ENCODE data around the gene BRWD1.

Gene BRWD1

GRCh38 chr21:39327727-39328126, 14.3 kb upstream of the BRWD1 start:
- Histone ChIP-seq H3K9me3 (ENCODE audit: control insufficient read depth, low read length) (no peaks in the 10 kb centered on the region), H3K27ac (ENCODE audit: low read depth, low read length, severe bottlenecking) (no peak overlapping the region), H3K4me1 (ENCODE audit: control insufficient read depth, insufficient read depth, low read length, poor library complexity, severe bottlenecking) (no peaks in the 10 kb centered on the region), H3K4me3 (ENCODE audit: extremely low read depth, insufficient read depth, low read length, poor library complexity, severe bottlenecking) (no peak overlapping the region), H3K36me3 (ENCODE audit: control insufficient read depth, insufficient read depth, low read length) (no peaks in the 10 kb centered on the region)
- WGBS, 2 experiments (ENCODE audit: insufficient coverage in 2 of 2): 85% methylated on average over 2 of the region's 7 CpGs; no CpG with 5 or more reads in 1 of the 2 experiments

- Histone ChIP-seq H3K9me3 (ENCODE audit: control insufficient read depth, low read length) (no peaks in the 10 kb centered on the region), H3K27ac (ENCODE audit: low read depth, low read length, severe bottlenecking) (no peak overlapping the region), H3K36me3 (ENCODE audit: control insufficient read depth, insufficient read depth, low read length) (no peaks in the 10 kb centered on the region), H3K4me3 (ENCODE audit: extremely low read depth, insufficient read depth, low read length, poor library complexity, severe bottlenecking) (no peak overlapping the region), H3K4me1 (ENCODE audit: control insufficient read depth, insufficient read depth, low read length, poor library complexity, severe bottlenecking) (no peaks in the 10 kb centered on the region)
- WGBS, 2 experiments (ENCODE audit: insufficient coverage in 2 of 2): 87 to 90% methylated on average over 5 of the region's 7 CpGs
These were observed 13.3 kb upstream of the BRWD1 start for GRCh38 chr21:39326607-39327307.

- no peak overlapping the region for H3K27ac ChIP-seq (ENCODE audit: low read depth, low read length, severe bottlenecking)
- no peaks in the 10 kb centered on the region for H3K4me1 ChIP-seq (ENCODE audit: control insufficient read depth, insufficient read depth, low read length, poor library complexity, severe bottlenecking)
- H3K9me3 ChIP-seq (ENCODE audit: control insufficient read depth, low read length): no peaks in the 10 kb centered on the region
- no CpG with 5 or more reads among the region's 4 CpGs for WGBS, 2 experiments (ENCODE audit: insufficient coverage in 2 of 2)
- H3K4me3 ChIP-seq (ENCODE audit: extremely low read depth, insufficient read depth, low read length, poor library complexity, severe bottlenecking): no peak overlapping the region
- H3K36me3 ChIP-seq (ENCODE audit: control insufficient read depth, insufficient read depth, low read length): no peaks in the 10 kb centered on the region
These were observed 12.0 kb upstream of the BRWD1 start for GRCh38 chr21:39325458-39325857.

- WGBS, 2 experiments (ENCODE audit: insufficient coverage in 2 of 2): 92 to 93% methylated on average over 5 to 6 of the region's 6 CpGs
- no peak overlapping the region for H3K27ac ChIP-seq (ENCODE audit: low read depth, low read length, severe bottlenecking)
- H3K4me3 ChIP-seq (ENCODE audit: extremely low read depth, insufficient read depth, low read length, poor library complexity, severe bottlenecking): no peak overlapping the region
- peaks cover 3% of the 10 kb centered on the region for H3K4me1 ChIP-seq (ENCODE audit: control insufficient read depth, insufficient read depth, low read length, poor library complexity, severe bottlenecking)
- H3K36me3 ChIP-seq (ENCODE audit: control insufficient read depth, insufficient read depth, low read length): no peaks in the 10 kb centered on the region
- H3K9me3 ChIP-seq (ENCODE audit: control insufficient read depth, low read length): no peaks in the 10 kb centered on the region
These were observed 8.0 kb upstream of the BRWD1 start for GRCh38 chr21:39321424-39321823.

- 100% methylated on average over 2 of the region's 3 CpGs; no CpG with 5 or more reads in 1 of the 2 experiments for WGBS, 2 experiments (ENCODE audit: insufficient coverage in 2 of 2)
- Histone ChIP-seq H3K4me3 (ENCODE audit: extremely low read depth, insufficient read depth, low read length, poor library complexity, severe bottlenecking) (no peak overlapping the region), H3K27ac (ENCODE audit: low read depth, low read length, severe bottlenecking) (no peak overlapping the region), H3K36me3 (ENCODE audit: control insufficient read depth, insufficient read depth, low read length) (no peaks in the 10 kb centered on the region), H3K9me3 (ENCODE audit: control insufficient read depth, low read length) (no peaks in the 10 kb centered on the region), H3K4me1 (ENCODE audit: control insufficient read depth, insufficient read depth, low read length, poor library complexity, severe bottlenecking) (peaks cover 4% of the 10 kb centered on the region)
These were observed 6.4 kb upstream of the BRWD1 start for GRCh38 chr21:39319814-39320332.

GRCh38 chr21:39319251-39319756, 5.9 kb upstream of the BRWD1 start:
- WGBS, 2 experiments (ENCODE audit: insufficient coverage in 2 of 2): 80% methylated on average over 2 of the region's 6 CpGs; no CpG with 5 or more reads in 1 of the 2 experiments
- Histone ChIP-seq H3K27ac (ENCODE audit: low read depth, low read length, severe bottlenecking) (no peak overlapping the region), H3K4me3 (ENCODE audit: extremely low read depth, insufficient read depth, low read length, poor library complexity, severe bottlenecking) (no peak overlapping the region), H3K4me1 (ENCODE audit: control insufficient read depth, insufficient read depth, low read length, poor library complexity, severe bottlenecking) (peaks cover 7% of the 10 kb centered on the region), H3K9me3 (ENCODE audit: control insufficient read depth, low read length) (no peaks in the 10 kb centered on the region), H3K36me3 (ENCODE audit: control insufficient read depth, insufficient read depth, low read length) (no peaks in the 10 kb centered on the region)

GRCh38 chr21:39318091-39318959, 4.9 kb upstream of the BRWD1 start:
- 98 to 99% methylated on average over 4 to 6 of the region's 8 CpGs for WGBS, 2 experiments (ENCODE audit: insufficient coverage in 2 of 2)
- Histone ChIP-seq H3K27ac (ENCODE audit: low read depth, low read length, severe bottlenecking) (no peak overlapping the region), H3K4me1 (ENCODE audit: control insufficient read depth, insufficient read depth, low read length, poor library complexity, severe bottlenecking) (peaks cover 7% of the 10 kb centered on the region), H3K9me3 (ENCODE audit: control insufficient read depth, low read length) (no peaks in the 10 kb centered on the region), H3K36me3 (ENCODE audit: control insufficient read depth, insufficient read depth, low read length) (no peaks in the 10 kb centered on the region), H3K4me3 (ENCODE audit: extremely low read depth, insufficient read depth, low read length, poor library complexity, severe bottlenecking) (no peak overlapping the region)

- peaks cover 7% of the 10 kb centered on the region for H3K4me1 ChIP-seq (ENCODE audit: control insufficient read depth, insufficient read depth, low read length, poor library complexity, severe bottlenecking)
- H3K36me3 ChIP-seq (ENCODE audit: control insufficient read depth, insufficient read depth, low read length): no peaks in the 10 kb centered on the region
- H3K27ac ChIP-seq (ENCODE audit: low read depth, low read length, severe bottlenecking): no peak overlapping the region
- 90 to 94% methylated on average over 7 to 8 of the region's 11 CpGs for WGBS, 2 experiments (ENCODE audit: insufficient coverage in 2 of 2)
- no peak overlapping the region for H3K4me3 ChIP-seq (ENCODE audit: extremely low read depth, insufficient read depth, low read length, poor library complexity, severe bottlenecking)
- H3K9me3 ChIP-seq (ENCODE audit: control insufficient read depth, low read length): no peaks in the 10 kb centered on the region
These were observed 4.0 kb upstream of the BRWD1 start for GRCh38 chr21:39317134-39318090.

- Histone ChIP-seq H3K27ac (ENCODE audit: low read depth, low read length, severe bottlenecking) (no peak overlapping the region), H3K4me1 (ENCODE audit: control insufficient read depth, insufficient read depth, low read length, poor library complexity, severe bottlenecking) (peaks cover 10% of the 10 kb centered on the region), H3K9me3 (ENCODE audit: control insufficient read depth, low read length) (no peaks in the 10 kb centered on the region), H3K36me3 (ENCODE audit: control insufficient read depth, insufficient read depth, low read length) (peaks cover 2% of the 10 kb centered on the region), H3K4me3 (ENCODE audit: extremely low read depth, insufficient read depth, low read length, poor library complexity, severe bottlenecking) (no peak overlapping the region)
- WGBS, 2 experiments (ENCODE audit: insufficient coverage in 2 of 2): 80 to 91% methylated on average over 3 of the region's 6 CpGs
These were observed 3.3 kb upstream of the BRWD1 start for GRCh38 chr21:39316729-39317128.

Measured in mesodermal cell (in vitro differentiated cells).